ENCODE data around the gene EBP.

The EBP gene

GRCh38 chrX:48475296-48475695 lies 46.3 kb upstream of the EBP start:
- peak overlapping the region; percentile 81 for H3K27ac ChIP-seq
- TF ChIP-seq ZFX (IDR thresholded peaks at IDR 0.05; ENCODE audit: borderline replicate concordance) = no peak
- TF ChIP-seq CTCF (IDR thresholded peaks at IDR 0.05) = no peak

GRCh38 chrX:48475774-48476577 lies 45.6 kb upstream of the EBP start, which contains the start of gene FTSJ1:
Gene FTSJ1 (plus strand): TSS chrX:48476199. CDS start chrX:48478048, 1,849 bp downstream.
- TF ChIP-seq CTCF (IDR thresholded peaks at IDR 0.05) = no peak
- no peak for TF ChIP-seq ZFX (IDR thresholded peaks at IDR 0.05; ENCODE audit: borderline replicate concordance)
- H3K27ac ChIP-seq = peak within 1 kb of the TSS; percentile 81

- TF ChIP-seq ZFX (IDR thresholded peaks at IDR 0.05; ENCODE audit: borderline replicate concordance) (no peak), CTCF (IDR thresholded peaks at IDR 0.05) (no peak)
- no peak overlapping the region for H3K27ac ChIP-seq
Measured at GRCh38 chrX:48476919-48477318, 44.7 kb upstream of the EBP start.

GRCh38 chrX:48477960-48478755 lies 43.5 kb upstream of the EBP start:
- TF ChIP-seq ZFX (IDR thresholded peaks at IDR 0.05; ENCODE audit: borderline replicate concordance) (no peak), CTCF (IDR thresholded peaks at IDR 0.05) (no peak)
- no peak overlapping the region for H3K27ac ChIP-seq

GRCh38 chrX:48478806-48479205 lies 42.8 kb upstream of the EBP start:
- no peak overlapping the region for H3K27ac ChIP-seq
- TF ChIP-seq ZFX (IDR thresholded peaks at IDR 0.05; ENCODE audit: borderline replicate concordance) (no peak), CTCF (IDR thresholded peaks at IDR 0.05) (no peak)

- no peak for TF ChIP-seq ZFX (IDR thresholded peaks at IDR 0.05; ENCODE audit: borderline replicate concordance)
- TF ChIP-seq CTCF (IDR thresholded peaks at IDR 0.05) = no peak
- no peak overlapping the region for H3K27ac ChIP-seq
Measured at GRCh38 chrX:48480142-48480541, 41.5 kb upstream of the EBP start.

- H3K27ac ChIP-seq = no peak overlapping the region
- TF ChIP-seq CTCF (IDR thresholded peaks at IDR 0.05) (no peak), ZFX (IDR thresholded peaks at IDR 0.05; ENCODE audit: borderline replicate concordance) (no peak)
Measured at GRCh38 chrX:48480583-48480982, 41.0 kb upstream of the EBP start.
